Retinal pigment epithelial cell (primary cell): Measurements from ENCODE around the gene EIF2S2.

Experiments
- DNase-seq: peaks from one replicate; pipeline ENCODE4 v3.0.0-alpha.2; 2010; ENCODE audit warnings: low read depth
- H3K4me3 ChIP-seq: 2 replicates; pipeline ENCODE4 v1.5.1; 2011; ENCODE audit warnings: mild to moderate bottlenecking, low read length, control low read depth, moderate library complexity
- CTCF ChIP-seq: conservative IDR thresholded peaks from 2 replicates; pipeline ENCODE4 v1.5.1; 2011; ENCODE audit warnings: low read depth, low read length, control low read depth, inconsistent platforms

EIF2S2 gene

GRCh38 chr20:34102342-34102741 is 9.7 kb downstream of the EIF2S2 start:
- DNase-seq = no peak
- no peak for TF ChIP-seq CTCF
- no peak overlapping the region for H3K4me3 ChIP-seq

- H3K4me3 ChIP-seq = no peak overlapping the region
- no peak for TF ChIP-seq CTCF
- no peak for DNase-seq
Observed at GRCh38 chr20:34100576-34100975, 11.5 kb downstream of the EIF2S2 start.

GRCh38 chr20:34099675-34100074 is 12.4 kb downstream of the EIF2S2 start:
- DNase-seq = no peak
- no peak for TF ChIP-seq CTCF
- H3K4me3 ChIP-seq = no peak overlapping the region

- TF ChIP-seq CTCF = no peak
- H3K4me3 ChIP-seq = no peak overlapping the region
- DNase-seq = no peak
Observed at GRCh38 chr20:34098570-34098969, 13.5 kb downstream of the EIF2S2 start.

GRCh38 chr20:34096699-34097444 is 15.2 kb downstream of the EIF2S2 start:
- TF ChIP-seq CTCF = no peak
- no peak overlapping the region for H3K4me3 ChIP-seq
- no peak for DNase-seq

- no peak for TF ChIP-seq CTCF
- H3K4me3 ChIP-seq = no peak overlapping the region
- DNase-seq = no peak
Observed at GRCh38 chr20:34095825-34096224, 16.2 kb downstream of the EIF2S2 start.

- TF ChIP-seq CTCF = no peak
Observed at GRCh38 chr20:34093895-34094294, 18.1 kb downstream of the EIF2S2 start.

More at GRCh38 chr20:34093895-34094294, 18.1 kb downstream of the EIF2S2 start:
- no peak overlapping the region for H3K4me3 ChIP-seq
- DNase-seq = no peak
